Measurements from ENCODE around the gene SCNN1B.

- TF ChIP-seq CTCF (IDR thresholded peaks at IDR 0.05; ENCODE audit: insufficient read depth, low read length, poor library complexity, severe bottlenecking) (no peak), EZH2phosphoT487 (conservative IDR thresholded peaks at IDR 0.05; ENCODE audit: low read length) (no peak)
Observed at GRCh38 chr16:23359092-23359760, 57.1 kb downstream of the SCNN1B start.
